H9 (cell line): ENCODE data around the gene PRPF8. TPM values are rescaled to one million over a fixed set of nuclear protein-coding genes. Genes with fewer than 3 reads are reported as not detected.

Source experiments
- DNase-seq: peaks from one replicate; pipeline ENCODE4 v3.0.0-alpha.2; 2017
- H2AFZ ChIP-seq: one replicate; pipeline ENCODE4 v1.6.1; 2013; ENCODE audit warnings: mild to moderate bottlenecking, low read length, control low read depth, moderate library complexity
- H2AK5ac ChIP-seq: 2 replicates; pipeline ENCODE4 v1.6.1; 2013; ENCODE audit warnings: low read length, control low read depth, mixed read lengths; ENCODE audit not compliant: insufficient read length
- H2BK120ac ChIP-seq: one replicate; pipeline ENCODE4 v1.6.1; 2013; ENCODE audit warnings: low read depth, mild to moderate bottlenecking, low read length, control low read depth, inconsistent platforms; ENCODE audit not compliant: poor library complexity, severe bottlenecking
- H2BK12ac ChIP-seq: 2 replicates; pipeline ENCODE4 v1.6.1; 2013; ENCODE audit warnings: low read length, control low read depth, mixed read lengths, low read depth; ENCODE audit not compliant: insufficient read length
- H2BK15ac ChIP-seq: 2 replicates; pipeline ENCODE4 v1.6.1; 2013; ENCODE audit warnings: low read depth, low read length, control low read depth
- H2BK20ac ChIP-seq: one replicate; pipeline ENCODE4 v1.6.1; 2013; ENCODE audit warnings: low read depth, mild to moderate bottlenecking, low read length, control low read depth, inconsistent platforms; ENCODE audit not compliant: poor library complexity, severe bottlenecking
- H2BK5ac ChIP-seq: 2 replicates; pipeline ENCODE4 v1.6.1; 2013; ENCODE audit warnings: low read length, control low read depth, mixed read lengths; ENCODE audit not compliant: insufficient read length
- H3K14ac ChIP-seq: 2 replicates; pipeline ENCODE4 v1.6.1; 2013; ENCODE audit warnings: low read length, control low read depth; ENCODE audit not compliant: insufficient read depth
- H3K18ac ChIP-seq: 2 replicates; pipeline ENCODE4 v1.6.1; 2013; ENCODE audit warnings: low read depth, mild to moderate bottlenecking, mixed read lengths, low read length, control low read depth; ENCODE audit not compliant: insufficient read length
- H3K23ac ChIP-seq: 2 replicates; pipeline ENCODE4 v1.6.1; 2013; ENCODE audit warnings: low read length, control low read depth, mixed read lengths, low read depth; ENCODE audit not compliant: insufficient read length
- H3K23me2 ChIP-seq: 2 replicates; pipeline ENCODE4 v1.6.1; 2013; ENCODE audit warnings: low read depth, mild to moderate bottlenecking, mixed read lengths, low read length, control low read depth; ENCODE audit not compliant: insufficient read length, poor library complexity, severe bottlenecking
- H3K27ac ChIP-seq: 2 replicates; pipeline ENCODE4 v1.5.1; 2013; ENCODE audit warnings: low read length, control low read depth, mixed read lengths, low read depth; ENCODE audit not compliant: insufficient read length
- H3K27me3 ChIP-seq: 2 replicates; pipeline ENCODE4 v1.6.1; 2013; ENCODE audit warnings: low read length, control low read depth, inconsistent platforms; ENCODE audit not compliant: insufficient read depth
- H3K4ac ChIP-seq: 2 replicates; pipeline ENCODE4 v1.6.1; 2013; ENCODE audit warnings: low read depth, mild to moderate bottlenecking, control low read depth, inconsistent platforms, low read length, moderate library complexity
- H3K4me1 ChIP-seq: 2 replicates; pipeline ENCODE4 v1.6.1; 2013; ENCODE audit warnings: low read length, control low read depth, inconsistent platforms; ENCODE audit not compliant: insufficient read depth
- H3K4me2 ChIP-seq: 2 replicates; pipeline ENCODE4 v1.6.1; 2013; ENCODE audit warnings: low read length, control low read depth, mixed read lengths; ENCODE audit not compliant: insufficient read length, insufficient read depth
- H3K56ac ChIP-seq: 2 replicates; pipeline ENCODE4 v1.6.1; 2013; ENCODE audit warnings: low read depth, mild to moderate bottlenecking, mixed read lengths, low read length, control low read depth; ENCODE audit not compliant: insufficient read length
- H3K79me1 ChIP-seq: 2 replicates; pipeline ENCODE4 v1.6.1; 2013; ENCODE audit warnings: low read depth, mild to moderate bottlenecking, moderate library complexity, low read length, control low read depth, inconsistent platforms; ENCODE audit not compliant: insufficient read depth, poor library complexity, severe bottlenecking
- H3K79me2 ChIP-seq: 2 replicates; pipeline ENCODE4 v1.6.1; 2013; ENCODE audit warnings: low read length, control low read depth, inconsistent platforms; ENCODE audit not compliant: insufficient read depth
- H3K9ac ChIP-seq: 2 replicates; pipeline ENCODE4 v1.6.1; 2013; ENCODE audit warnings: low read length, control low read depth, mixed read lengths; ENCODE audit not compliant: insufficient read length; ENCODE audit errors: extremely low read depth
- H3K9me3 ChIP-seq: one replicate; pipeline ENCODE4 v1.6.1; 2013; ENCODE audit warnings: low read depth, low read length, inconsistent platforms; ENCODE audit not compliant: control insufficient read depth
- H3T11ph ChIP-seq: one replicate; pipeline ENCODE4 v1.6.1; 2013; ENCODE audit warnings: mild to moderate bottlenecking, low read length, control low read depth, inconsistent platforms
- H4K20me1 ChIP-seq: one replicate; pipeline ENCODE4 v1.6.1; 2013; ENCODE audit not compliant: control insufficient read depth, insufficient read length, insufficient read depth
- H4K5ac ChIP-seq: 2 replicates; pipeline ENCODE4 v1.6.1; 2013; ENCODE audit warnings: low read depth, mild to moderate bottlenecking, mixed read lengths, low read length, control low read depth; ENCODE audit not compliant: insufficient read length
- H4K8ac ChIP-seq: replicated peaks from 2 replicates; pipeline ENCODE4 v1.6.1; 2013; ENCODE audit warnings: low read length, control low read depth, mixed read lengths, low read depth; ENCODE audit not compliant: insufficient read length
- H4K91ac ChIP-seq: 2 replicates; pipeline ENCODE4 v1.6.1; 2013; ENCODE audit warnings: low read depth, mild to moderate bottlenecking, moderate library complexity, mixed read lengths, low read length, control low read depth; ENCODE audit not compliant: insufficient read length
- H3K27ac Mint-ChIP-seq, 3 experiments: 2 replicates in 2 of 3; 3 replicates in 1 of 3; pipeline ENCODE4 v1.8.0; 2020 to 2021; ENCODE audit warnings: mixed read lengths in 3 of 3, mild to moderate bottlenecking in 1 of 3, moderate library complexity in 1 of 3
- H3K27me3 Mint-ChIP-seq: 2 replicates; pipeline ENCODE4 v1.8.0; 2021; ENCODE audit warnings: low read depth, mild to moderate bottlenecking, moderate library complexity, mixed read lengths
- H3K36me3 Mint-ChIP-seq, 3 experiments: 2 replicates in 2 of 3; 3 replicates in 1 of 3; pipeline ENCODE4 v1.8.0; 2020 to 2021; ENCODE audit warnings: low read depth in 3 of 3, mixed read lengths in 3 of 3; ENCODE audit not compliant: insufficient read depth in 1 of 3
- H3K4me1 Mint-ChIP-seq, 2 experiments: 2 replicates each; pipeline ENCODE4 v1.8.0; 2020; ENCODE audit warnings: mixed read lengths in 2 of 2
- H3K4me3 Mint-ChIP-seq, 2 experiments: 2 replicates in 1 of 2; 3 replicates in 1 of 2; pipeline ENCODE4 v1.8.0; 2020 to 2021; ENCODE audit warnings: mild to moderate bottlenecking in 2 of 2, mixed read lengths in 2 of 2, moderate library complexity in 1 of 2
- H3K9me3 Mint-ChIP-seq, 2 experiments: 2 replicates in 1 of 2; 3 replicates in 1 of 2; pipeline ENCODE4 v1.8.0; 2020; ENCODE audit warnings: mild to moderate bottlenecking in 2 of 2, mixed read lengths in 2 of 2, moderate library complexity in 1 of 2
- WGBS: extraction: QIAGEN DNeasy Blood & Tissue Kit; methylation state at CpG from one replicate; pipeline ENCODE4 v1.1.7; 2013; ENCODE audit warnings: missing lambda C conversion rate, low lambda C conversion rate, mixed read lengths; ENCODE audit not compliant: insufficient read length; ENCODE audit errors: extremely low coverage; 5-methylcytosine and 5-hydroxymethylcytosine counted together
- total RNA-seq: library from RNA; stranded (reverse); gene quantifications from 2 replicates; pipeline ENCODE4 v1.2.1, GENCODE V29; 2021
- TF ChIP-seq, protein P1 (sequence below): fragments of 200-600 bp; sonication (generic); conservative IDR thresholded peaks from 3 replicates; pipeline ENCODE4 v1.8.0; 2021; ENCODE audit warnings: antibody characterized with exemption, mild to moderate bottlenecking

Gene PRPF8
- total RNA-seq, 1 experiment from 2014 or later: 408 TPM

- Histone ChIP-seq H3T11ph (no peak overlapping the region), H3K27me3 (no peaks in the 10 kb centered on the region), H3K14ac (no peak overlapping the region), H4K91ac (no peak overlapping the region), H2AFZ (no peak overlapping the region), H2AK5ac (no peak overlapping the region), H3K23me2 (peaks cover 4% of the 10 kb centered on the region), H3K4me2 (no peak overlapping the region), H2BK5ac (no peak overlapping the region), H3K79me2 (no peaks in the 10 kb centered on the region), H4K20me1 (no peaks in the 10 kb centered on the region), H2BK15ac (no peak overlapping the region), H3K23ac (no peak overlapping the region), H3K4me1 (no peaks in the 10 kb centered on the region), H2BK120ac (no peak overlapping the region), H2BK20ac (no peak overlapping the region), H4K5ac (no peak overlapping the region), H3K56ac (no peak overlapping the region), H3K9ac (no peak overlapping the region), H3K27ac (no peak overlapping the region), H3K18ac (no peak overlapping the region), H3K79me1 (no peaks in the 10 kb centered on the region), H4K8ac (no peak overlapping the region), H2BK12ac (no peak overlapping the region), H3K9me3 (no peaks in the 10 kb centered on the region), H3K4ac (no peak overlapping the region)
- Mint-ChIP-seq H3K27me3 (peaks cover 7% of the 10 kb centered on the region), H3K27ac (0 out of 7 replicates have a peak overlapping the region, but pooled peaks of 1 of the 3 experiments have one; percentile 1), H3K4me1 (peaks cover 3 to 5% of the 10 kb centered on the region in 2 experiments; a peak in 3 of 4 replicates), H3K36me3 (no peaks in the 10 kb centered on the region), H3K9me3 (no peaks in the 10 kb centered on the region), H3K4me3 (no peak overlapping the region; a peak in 1 of 5 replicates)
- no CpG with 5 or more reads among the region's 7 CpGs for WGBS
- no peak for DNase-seq
- TF ChIP-seq, protein P1, sequence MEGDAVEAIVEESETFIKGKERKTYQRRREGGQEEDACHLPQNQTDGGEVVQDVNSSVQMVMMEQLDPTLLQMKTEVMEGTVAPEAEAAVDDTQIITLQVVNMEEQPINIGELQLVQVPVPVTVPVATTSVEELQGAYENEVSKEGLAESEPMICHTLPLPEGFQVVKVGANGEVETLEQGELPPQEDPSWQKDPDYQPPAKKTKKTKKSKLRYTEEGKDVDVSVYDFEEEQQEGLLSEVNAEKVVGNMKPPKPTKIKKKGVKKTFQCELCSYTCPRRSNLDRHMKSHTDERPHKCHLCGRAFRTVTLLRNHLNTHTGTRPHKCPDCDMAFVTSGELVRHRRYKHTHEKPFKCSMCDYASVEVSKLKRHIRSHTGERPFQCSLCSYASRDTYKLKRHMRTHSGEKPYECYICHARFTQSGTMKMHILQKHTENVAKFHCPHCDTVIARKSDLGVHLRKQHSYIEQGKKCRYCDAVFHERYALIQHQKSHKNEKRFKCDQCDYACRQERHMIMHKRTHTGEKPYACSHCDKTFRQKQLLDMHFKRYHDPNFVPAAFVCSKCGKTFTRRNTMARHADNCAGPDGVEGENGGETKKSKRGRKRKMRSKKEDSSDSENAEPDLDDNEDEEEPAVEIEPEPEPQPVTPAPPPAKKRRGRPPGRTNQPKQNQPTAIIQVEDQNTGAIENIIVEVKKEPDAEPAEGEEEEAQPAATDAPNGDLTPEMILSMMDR: no peak
These were observed 20.3 kb upstream of the PRPF8 start for GRCh38 chr17:1705004-1705403.
